GM23338 (cell line): ENCODE results near the gene LYRM7.

ENCODE experiments used
- CTCF ChIP-seq, 2 experiments: fragments of 200-600 bp in 1 of 2; sonication (generic) in 1 of 2; conservative IDR thresholded peaks; 2 replicates each; pipeline versions ENCODE4 v1.5.1 to v1.6.1; 2016 to 2017; ENCODE audit warnings: antibody characterized with exemption in 2 of 2, low read depth in 2 of 2, mild to moderate bottlenecking in 2 of 2, moderate library complexity in 1 of 2
- POLR2AphosphoS5 ChIP-seq: IDR thresholded peaks from 2 replicates; pipeline ENCODE4 v1.6.1; 2016; ENCODE audit warnings: antibody characterized with exemption, low read depth

DNA sequence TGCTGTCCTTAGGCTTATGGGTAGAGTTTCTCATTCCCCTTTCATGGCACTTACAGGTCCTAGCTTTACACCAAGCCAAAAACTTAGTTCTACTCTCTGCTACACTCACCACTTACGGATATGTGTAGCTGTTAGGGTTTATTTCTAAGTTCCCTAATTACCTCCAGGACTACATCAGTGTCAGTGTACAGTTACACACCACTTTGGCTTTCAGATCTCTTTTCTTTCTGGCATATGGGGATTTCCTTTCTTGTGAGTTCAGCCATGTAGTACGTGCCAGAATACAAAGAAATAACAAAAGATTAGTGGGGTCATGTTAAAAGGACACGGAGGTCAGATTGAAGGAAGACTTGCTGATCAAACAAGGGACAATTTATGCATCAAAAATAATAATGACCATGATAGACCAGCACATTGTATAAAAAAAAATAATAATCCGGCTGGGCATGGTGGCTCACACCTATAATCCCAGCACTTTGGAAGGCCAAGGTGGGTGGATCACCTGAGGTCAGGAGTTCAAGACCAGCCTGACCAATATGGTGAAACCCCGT is 41.8 kb downstream of the LYRM7 start:
- no peak for TF ChIP-seq POLR2AphosphoS5
- TF ChIP-seq CTCF (conservative IDR thresholded peaks at IDR 0.05; ENCODE audit: low read depth in 2 of 2) = no peak
